Hepatocyte (in vitro differentiated cells): ENCODE measurements around the gene GOPC. TPM values are rescaled to one million over a fixed set of nuclear protein-coding genes. Genes with fewer than 3 reads are reported as not detected.

ENCODE experiments used
- DNase-seq: peaks from one replicate; pipeline ENCODE4 v3.0.0-alpha.2; 2016; ENCODE audit warnings: low spot score
- H2AFZ ChIP-seq: fragments of 200-600 bp; sonication (generic); 2 replicates; pipeline ENCODE4 v1.6.0; 2016; ENCODE audit warnings: antibody characterized with exemption, mild to moderate bottlenecking
- H3K27ac ChIP-seq: fragments of 200-600 bp; sonication (generic); 2 replicates; pipeline ENCODE4 v1.5.1; 2016; ENCODE audit warnings: mild to moderate bottlenecking
- H3K27me3 ChIP-seq: fragments of 200-600 bp; sonication (generic); 2 replicates; pipeline ENCODE4 v1.6.1; 2016
- H3K36me3 ChIP-seq: fragments of 200-600 bp; sonication (generic); replicated peaks from 2 replicates; pipeline ENCODE4 v1.5.1; 2016; ENCODE audit warnings: low read depth; ENCODE audit not compliant: insufficient read depth
- H3K4me1 ChIP-seq: fragments of 200-600 bp; sonication (generic); 2 replicates; pipeline ENCODE4 v1.5.1; 2016; ENCODE audit warnings: mild to moderate bottlenecking, moderate library complexity; ENCODE audit not compliant: insufficient read depth
- H3K4me2 ChIP-seq: fragments of 200-600 bp; sonication (generic); 2 replicates; pipeline ENCODE4 v1.6.0; 2016
- H3K4me3 ChIP-seq: fragments of 200-600 bp; sonication (generic); 2 replicates; pipeline ENCODE4 v1.5.1; 2016; ENCODE audit warnings: mild to moderate bottlenecking
- H3K79me2 ChIP-seq: fragments of 200-600 bp; sonication (generic); 2 replicates; pipeline ENCODE4 v1.6.0; 2017; ENCODE audit warnings: mild to moderate bottlenecking
- H3K9me2 ChIP-seq: fragments of 200-600 bp; sonication (generic); replicated peaks from 2 replicates; pipeline ENCODE4 v1.6.0; 2017; ENCODE audit warnings: mild to moderate bottlenecking; ENCODE audit not compliant: insufficient read depth
- H3K9me3 ChIP-seq: fragments of 200-600 bp; sonication (generic); 2 replicates; pipeline ENCODE4 v1.5.1; 2016; ENCODE audit warnings: low read depth, mild to moderate bottlenecking
- H4K20me1 ChIP-seq: fragments of 200-600 bp; sonication (generic); 2 replicates; pipeline ENCODE4 v1.6.0; 2016; ENCODE audit warnings: mild to moderate bottlenecking; ENCODE audit not compliant: insufficient read depth, poor library complexity, severe bottlenecking
- CTCF ChIP-seq: fragments of 200-600 bp; sonication (generic); IDR thresholded peaks from 2 replicates; pipeline ENCODE4 v1.5.1; 2016; ENCODE audit warnings: antibody characterized with exemption, mild to moderate bottlenecking; ENCODE audit not compliant: poor library complexity
- EZH2 ChIP-seq: fragments of 200-600 bp; sonication (generic); IDR thresholded peaks from 2 replicates; pipeline ENCODE4 v1.6.1; 2016; ENCODE audit warnings: antibody characterized with exemption, mild to moderate bottlenecking, borderline replicate concordance
- EZH2phosphoT487 ChIP-seq: fragments of 200-600 bp; sonication (generic); IDR thresholded peaks from one replicate; pipeline ENCODE4 v1.6.1; 2018; ENCODE audit warnings: antibody characterized with exemption, mild to moderate bottlenecking, low read depth, moderate library complexity; ENCODE audit not compliant: unreplicated experiment, severe bottlenecking
- WGBS: methylation state at CpG from one replicate; pipeline ENCODE4 v1.1.6; 2016; ENCODE audit warnings: low lambda C conversion rate; ENCODE audit errors: missing lambda C conversion rate; 5-methylcytosine and 5-hydroxymethylcytosine counted together
- polyA plus RNA-seq: library from polyadenylated mRNA; unstranded; fragments of >200 nt; fragmentation: Nextera tagmentation; extraction: Ambion mirVana; gene quantifications from 2 replicates; pipeline ENCODE4 v1.2.1, GENCODE V29; 2016
- total RNA-seq: library from RNA; depleted of rRNA; stranded (reverse); fragments of >200 nt; gene quantifications from 2 replicates; pipeline ENCODE4 v1.2.3, GENCODE V29; 2014

Gene GOPC
- total and polyA plus RNA-seq, 2 experiments from 2014 or later = 19.7 to 40.8 TPM

- TF ChIP-seq EZH2phosphoT487 = no peak
- no peak for TF ChIP-seq EZH2
- no peak for TF ChIP-seq CTCF
- WGBS = 84% methylated on average over 4 of the region's 4 CpGs
- Histone ChIP-seq H3K4me1 (peaks cover 17% of the 10 kb centered on the region), H3K79me2 (no peaks in the 10 kb centered on the region), H3K4me2 (no peak overlapping the region), H3K36me3 (no peaks in the 10 kb centered on the region), H2AFZ (no peak overlapping the region), H3K4me3 (no peak overlapping the region), H3K9me3 (no peaks in the 10 kb centered on the region), H3K27ac (no peak overlapping the region), H3K27me3 (no peaks in the 10 kb centered on the region), H3K9me2 (no peaks in the 10 kb centered on the region), H4K20me1 (no peaks in the 10 kb centered on the region)
- no peak for DNase-seq
These were observed 68.5 kb downstream of the GOPC start for GRCh38 chr6:117533775-117534174.

- DNase-seq = no peak
- Histone ChIP-seq H2AFZ (no peak overlapping the region), H3K9me2 (no peaks in the 10 kb centered on the region), H3K4me1 (peaks cover 17% of the 10 kb centered on the region), H3K79me2 (no peaks in the 10 kb centered on the region), H3K27me3 (no peaks in the 10 kb centered on the region), H3K9me3 (no peaks in the 10 kb centered on the region), H3K27ac (no peak overlapping the region), H3K4me3 (no peak overlapping the region), H4K20me1 (no peaks in the 10 kb centered on the region), H3K4me2 (no peak overlapping the region), H3K36me3 (no peaks in the 10 kb centered on the region)
- no peak for TF ChIP-seq EZH2
- TF ChIP-seq CTCF = no peak
- TF ChIP-seq EZH2phosphoT487 = no peak
- 87% methylated on average over 5 of the region's 5 CpGs for WGBS
These were observed 70.2 kb downstream of the GOPC start for GRCh38 chr6:117531809-117532725.

GRCh38 chr6:117531346-117531745, 71.0 kb downstream of the GOPC start:
- Histone ChIP-seq H3K79me2 (no peaks in the 10 kb centered on the region), H3K4me3 (no peak overlapping the region), H2AFZ (no peak overlapping the region), H3K27ac (no peak overlapping the region), H3K36me3 (no peaks in the 10 kb centered on the region), H3K4me1 (peaks cover 10% of the 10 kb centered on the region), H3K9me2 (no peaks in the 10 kb centered on the region), H3K27me3 (no peaks in the 10 kb centered on the region), H4K20me1 (no peaks in the 10 kb centered on the region), H3K4me2 (no peak overlapping the region), H3K9me3 (no peaks in the 10 kb centered on the region)
- WGBS = 73% methylated on average over 6 of the region's 6 CpGs
- no peak for DNase-seq
- no peak for TF ChIP-seq EZH2
- TF ChIP-seq EZH2phosphoT487 = no peak
- TF ChIP-seq CTCF = no peak
